Measurements from ENCODE around the gene ITGA4. TPM values are rescaled to one million over a fixed set of nuclear protein-coding genes. Genes with fewer than 3 reads are reported as not detected.

ITGA4 gene
- total and polyA plus RNA-seq, 2 of the 13 experiments (the other 11 are each of a cell fraction or from before 2014, with no cell fraction given): not detected

DNA sequence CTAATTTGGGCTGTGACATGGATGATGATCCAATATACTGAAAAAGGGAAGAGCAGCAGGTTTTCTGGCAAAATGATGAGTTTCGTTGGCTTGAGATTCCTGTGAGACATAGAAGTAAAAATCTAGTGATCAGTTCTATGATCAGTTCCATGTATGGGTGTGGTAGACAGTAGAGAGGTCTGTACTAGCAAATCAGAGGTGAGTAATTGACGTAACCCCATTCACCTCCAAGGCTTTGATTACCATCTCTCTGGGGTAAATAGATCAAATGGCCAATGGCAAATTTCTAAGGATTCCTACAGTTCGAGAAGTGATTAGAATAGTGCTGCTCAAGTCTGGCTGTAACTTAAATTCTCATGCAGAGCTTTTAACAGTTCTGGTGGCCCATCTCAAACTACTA is 6.4 kb downstream of the ITGA4 start:
- no peaks in the 10 kb centered on the region for H3K79me2 ChIP-seq (ENCODE audit: insufficient read depth, low read length)
- 0% methylated on average over 3 of the region's 3 CpGs for WGBS (ENCODE audit: low lambda C conversion rate)
- H2AFZ ChIP-seq (ENCODE audit: low read length): no peak overlapping the region
- CTCF ChIA-PET (ENCODE audit: low intra/inter-chr PET ratio, low total read pairs): no interaction called here
- DNase-seq (ENCODE audit: low spot score): no peak
- no peaks in the 10 kb centered on the region for H3K4me1 ChIP-seq (ENCODE audit: insufficient read depth, low read length)
- in situ Hi-C loops (cut with HindIII; ENCODE audit: extremely low pct_ligation_motif_present, low pct_unique_long_range_greater_than_20kb): loop anchor here (10.0 kb wide), 2 partner anchors 359 to 1339 kb away; no protein-coding TSS in a partner anchor
- no peak overlapping the region for H3K9ac ChIP-seq (ENCODE audit: insufficient read depth, low read depth, low read length)
- ATAC-seq: no peak
- no peak overlapping the region for H3K27ac ChIP-seq (ENCODE audit: extremely low read length, insufficient read depth, low read length)
- no peak for FAIRE-seq
- H3K4me3 ChIP-seq (replicated peaks in 1 of 3; ENCODE audit: insufficient read depth in 1 of 3, low read depth in 2 of 3, low read length in 3 of 3): no peak overlapping the region
- no peak overlapping the region for H3K4me2 ChIP-seq (ENCODE audit: low read depth, low read length)
- BruUV-seq (replicated peaks): no TSS peak
- POLR2A ChIA-PET: no interaction called here
- no peaks in the 10 kb centered on the region for H3K36me3 ChIP-seq (replicated peaks in 1 of 2; ENCODE audit: control insufficient read depth in 1 of 2, insufficient read depth in 2 of 2, low read length in 2 of 2)
- intact Hi-C loops (cut with micrococcal nuclease; ENCODE audit: unreplicated experiment): no loop called here
- no peaks in the 10 kb centered on the region for H3K27me3 ChIP-seq (ENCODE audit: control insufficient read depth in 1 of 2, insufficient read depth in 2 of 2, low read length in 2 of 2)
- H4K20me1 ChIP-seq (ENCODE audit: insufficient read depth, low read length): no peaks in the 10 kb centered on the region
- H3K9me3 ChIP-seq (ENCODE audit: low read length): no peaks in the 10 kb centered on the region
- TF ChIP-seq, protein P1, sequence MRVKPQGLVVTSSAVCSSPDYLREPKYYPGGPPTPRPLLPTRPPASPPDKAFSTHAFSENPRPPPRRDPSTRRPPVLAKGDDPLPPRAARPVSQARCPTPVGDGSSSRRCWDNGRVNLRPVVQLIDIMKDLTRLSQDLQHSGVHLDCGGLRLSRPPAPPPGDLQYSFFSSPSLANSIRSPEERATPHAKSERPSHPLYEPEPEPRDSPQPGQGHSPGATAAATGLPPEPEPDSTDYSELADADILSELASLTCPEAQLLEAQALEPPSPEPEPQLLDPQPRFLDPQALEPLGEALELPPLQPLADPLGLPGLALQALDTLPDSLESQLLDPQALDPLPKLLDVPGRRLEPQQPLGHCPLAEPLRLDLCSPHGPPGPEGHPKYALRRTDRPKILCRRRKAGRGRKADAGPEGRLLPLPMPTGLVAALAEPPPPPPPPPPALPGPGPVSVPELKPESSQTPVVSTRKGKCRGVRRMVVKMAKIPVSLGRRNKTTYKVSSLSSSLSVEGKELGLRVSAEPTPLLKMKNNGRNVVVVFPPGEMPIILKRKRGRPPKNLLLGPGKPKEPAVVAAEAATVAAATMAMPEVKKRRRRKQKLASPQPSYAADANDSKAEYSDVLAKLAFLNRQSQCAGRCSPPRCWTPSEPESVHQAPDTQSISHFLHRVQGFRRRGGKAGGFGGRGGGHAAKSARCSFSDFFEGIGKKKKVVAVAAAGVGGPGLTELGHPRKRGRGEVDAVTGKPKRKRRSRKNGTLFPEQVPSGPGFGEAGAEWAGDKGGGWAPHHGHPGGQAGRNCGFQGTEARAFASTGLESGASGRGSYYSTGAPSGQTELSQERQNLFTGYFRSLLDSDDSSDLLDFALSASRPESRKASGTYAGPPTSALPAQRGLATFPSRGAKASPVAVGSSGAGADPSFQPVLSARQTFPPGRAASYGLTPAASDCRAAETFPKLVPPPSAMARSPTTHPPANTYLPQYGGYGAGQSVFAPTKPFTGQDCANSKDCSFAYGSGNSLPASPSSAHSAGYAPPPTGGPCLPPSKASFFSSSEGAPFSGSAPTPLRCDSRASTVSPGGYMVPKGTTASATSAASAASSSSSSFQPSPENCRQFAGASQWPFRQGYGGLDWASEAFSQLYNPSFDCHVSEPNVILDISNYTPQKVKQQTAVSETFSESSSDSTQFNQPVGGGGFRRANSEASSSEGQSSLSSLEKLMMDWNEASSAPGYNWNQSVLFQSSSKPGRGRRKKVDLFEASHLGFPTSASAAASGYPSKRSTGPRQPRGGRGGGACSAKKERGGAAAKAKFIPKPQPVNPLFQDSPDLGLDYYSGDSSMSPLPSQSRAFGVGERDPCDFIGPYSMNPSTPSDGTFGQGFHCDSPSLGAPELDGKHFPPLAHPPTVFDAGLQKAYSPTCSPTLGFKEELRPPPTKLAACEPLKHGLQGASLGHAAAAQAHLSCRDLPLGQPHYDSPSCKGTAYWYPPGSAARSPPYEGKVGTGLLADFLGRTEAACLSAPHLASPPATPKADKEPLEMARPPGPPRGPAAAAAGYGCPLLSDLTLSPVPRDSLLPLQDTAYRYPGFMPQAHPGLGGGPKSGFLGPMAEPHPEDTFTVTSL (CRISPR knock-in tag; IDR thresholded peaks at IDR 0.05; ENCODE audit: borderline replicate concordance): no peak
- TF ChIP-seq, protein P2, sequence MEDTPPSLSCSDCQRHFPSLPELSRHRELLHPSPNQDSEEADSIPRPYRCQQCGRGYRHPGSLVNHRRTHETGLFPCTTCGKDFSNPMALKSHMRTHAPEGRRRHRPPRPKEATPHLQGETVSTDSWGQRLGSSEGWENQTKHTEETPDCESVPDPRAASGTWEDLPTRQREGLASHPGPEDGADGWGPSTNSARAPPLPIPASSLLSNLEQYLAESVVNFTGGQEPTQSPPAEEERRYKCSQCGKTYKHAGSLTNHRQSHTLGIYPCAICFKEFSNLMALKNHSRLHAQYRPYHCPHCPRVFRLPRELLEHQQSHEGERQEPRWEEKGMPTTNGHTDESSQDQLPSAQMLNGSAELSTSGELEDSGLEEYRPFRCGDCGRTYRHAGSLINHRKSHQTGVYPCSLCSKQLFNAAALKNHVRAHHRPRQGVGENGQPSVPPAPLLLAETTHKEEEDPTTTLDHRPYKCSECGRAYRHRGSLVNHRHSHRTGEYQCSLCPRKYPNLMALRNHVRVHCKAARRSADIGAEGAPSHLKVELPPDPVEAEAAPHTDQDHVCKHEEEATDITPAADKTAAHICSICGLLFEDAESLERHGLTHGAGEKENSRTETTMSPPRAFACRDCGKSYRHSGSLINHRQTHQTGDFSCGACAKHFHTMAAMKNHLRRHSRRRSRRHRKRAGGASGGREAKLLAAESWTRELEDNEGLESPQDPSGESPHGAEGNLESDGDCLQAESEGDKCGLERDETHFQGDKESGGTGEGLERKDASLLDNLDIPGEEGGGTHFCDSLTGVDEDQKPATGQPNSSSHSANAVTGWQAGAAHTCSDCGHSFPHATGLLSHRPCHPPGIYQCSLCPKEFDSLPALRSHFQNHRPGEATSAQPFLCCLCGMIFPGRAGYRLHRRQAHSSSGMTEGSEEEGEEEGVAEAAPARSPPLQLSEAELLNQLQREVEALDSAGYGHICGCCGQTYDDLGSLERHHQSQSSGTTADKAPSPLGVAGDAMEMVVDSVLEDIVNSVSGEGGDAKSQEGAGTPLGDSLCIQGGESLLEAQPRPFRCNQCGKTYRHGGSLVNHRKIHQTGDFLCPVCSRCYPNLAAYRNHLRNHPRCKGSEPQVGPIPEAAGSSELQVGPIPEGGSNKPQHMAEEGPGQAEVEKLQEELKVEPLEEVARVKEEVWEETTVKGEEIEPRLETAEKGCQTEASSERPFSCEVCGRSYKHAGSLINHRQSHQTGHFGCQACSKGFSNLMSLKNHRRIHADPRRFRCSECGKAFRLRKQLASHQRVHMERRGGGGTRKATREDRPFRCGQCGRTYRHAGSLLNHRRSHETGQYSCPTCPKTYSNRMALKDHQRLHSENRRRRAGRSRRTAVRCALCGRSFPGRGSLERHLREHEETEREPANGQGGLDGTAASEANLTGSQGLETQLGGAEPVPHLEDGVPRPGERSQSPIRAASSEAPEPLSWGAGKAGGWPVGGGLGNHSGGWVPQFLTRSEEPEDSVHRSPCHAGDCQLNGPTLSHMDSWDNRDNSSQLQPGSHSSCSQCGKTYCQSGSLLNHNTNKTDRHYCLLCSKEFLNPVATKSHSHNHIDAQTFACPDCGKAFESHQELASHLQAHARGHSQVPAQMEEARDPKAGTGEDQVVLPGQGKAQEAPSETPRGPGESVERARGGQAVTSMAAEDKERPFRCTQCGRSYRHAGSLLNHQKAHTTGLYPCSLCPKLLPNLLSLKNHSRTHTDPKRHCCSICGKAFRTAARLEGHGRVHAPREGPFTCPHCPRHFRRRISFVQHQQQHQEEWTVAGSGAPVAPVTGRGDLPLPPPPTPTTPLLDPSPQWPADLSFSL (CRISPR knock-in tag; IDR thresholded peaks at IDR 0.05): no peak
- TF ChIP-seq, protein P3, sequence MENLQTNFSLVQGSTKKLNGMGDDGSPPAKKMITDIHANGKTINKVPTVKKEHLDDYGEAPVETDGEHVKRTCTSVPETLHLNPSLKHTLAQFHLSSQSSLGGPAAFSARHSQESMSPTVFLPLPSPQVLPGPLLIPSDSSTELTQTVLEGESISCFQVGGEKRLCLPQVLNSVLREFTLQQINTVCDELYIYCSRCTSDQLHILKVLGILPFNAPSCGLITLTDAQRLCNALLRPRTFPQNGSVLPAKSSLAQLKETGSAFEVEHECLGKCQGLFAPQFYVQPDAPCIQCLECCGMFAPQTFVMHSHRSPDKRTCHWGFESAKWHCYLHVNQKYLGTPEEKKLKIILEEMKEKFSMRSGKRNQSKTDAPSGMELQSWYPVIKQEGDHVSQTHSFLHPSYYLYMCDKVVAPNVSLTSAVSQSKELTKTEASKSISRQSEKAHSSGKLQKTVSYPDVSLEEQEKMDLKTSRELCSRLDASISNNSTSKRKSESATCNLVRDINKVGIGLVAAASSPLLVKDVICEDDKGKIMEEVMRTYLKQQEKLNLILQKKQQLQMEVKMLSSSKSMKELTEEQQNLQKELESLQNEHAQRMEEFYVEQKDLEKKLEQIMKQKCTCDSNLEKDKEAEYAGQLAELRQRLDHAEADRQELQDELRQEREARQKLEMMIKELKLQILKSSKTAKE (CRISPR knock-in tag; IDR thresholded peaks at IDR 0.05; ENCODE audit: borderline replicate concordance): no peak
- no peak for TF ChIP-seq ZNF335 (CRISPR knock-in tag; IDR thresholded peaks at IDR 0.05)
- TF ChIP-seq, protein P4, sequence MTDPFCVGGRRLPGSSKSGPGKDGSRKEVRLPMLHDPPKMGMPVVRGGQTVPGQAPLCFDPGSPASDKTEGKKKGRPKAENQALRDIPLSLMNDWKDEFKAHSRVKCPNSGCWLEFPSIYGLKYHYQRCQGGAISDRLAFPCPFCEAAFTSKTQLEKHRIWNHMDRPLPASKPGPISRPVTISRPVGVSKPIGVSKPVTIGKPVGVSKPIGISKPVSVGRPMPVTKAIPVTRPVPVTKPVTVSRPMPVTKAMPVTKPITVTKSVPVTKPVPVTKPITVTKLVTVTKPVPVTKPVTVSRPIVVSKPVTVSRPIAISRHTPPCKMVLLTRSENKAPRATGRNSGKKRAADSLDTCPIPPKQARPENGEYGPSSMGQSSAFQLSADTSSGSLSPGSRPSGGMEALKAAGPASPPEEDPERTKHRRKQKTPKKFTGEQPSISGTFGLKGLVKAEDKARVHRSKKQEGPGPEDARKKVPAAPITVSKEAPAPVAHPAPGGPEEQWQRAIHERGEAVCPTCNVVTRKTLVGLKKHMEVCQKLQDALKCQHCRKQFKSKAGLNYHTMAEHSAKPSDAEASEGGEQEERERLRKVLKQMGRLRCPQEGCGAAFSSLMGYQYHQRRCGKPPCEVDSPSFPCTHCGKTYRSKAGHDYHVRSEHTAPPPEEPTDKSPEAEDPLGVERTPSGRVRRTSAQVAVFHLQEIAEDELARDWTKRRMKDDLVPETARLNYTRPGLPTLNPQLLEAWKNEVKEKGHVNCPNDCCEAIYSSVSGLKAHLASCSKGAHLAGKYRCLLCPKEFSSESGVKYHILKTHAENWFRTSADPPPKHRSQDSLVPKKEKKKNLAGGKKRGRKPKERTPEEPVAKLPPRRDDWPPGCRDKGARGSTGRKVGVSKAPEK (CRISPR knock-in tag; IDR thresholded peaks at IDR 0.05; ENCODE audit: borderline replicate concordance): no peak
- no peak for TF ChIP-seq FOXK2 (IDR thresholded peaks at IDR 0.05)
- TF ChIP-seq SP5 (CRISPR knock-in tag; IDR thresholded peaks at IDR 0.05; ENCODE audit: borderline replicate concordance, low read depth): no peak

Data from HepG2 (cell line).